Activated CD4-positive, CD25-positive, alpha-beta regulatory T cell (primary cell): ENCODE measurements around the gene SEC23B.

Source experiments
- DNase-seq, 4 experiments: peaks; one replicate each; lab custom pipeline; 2025; lab: John Stamatoyannopoulos, UW

SEC23B gene

DNA sequence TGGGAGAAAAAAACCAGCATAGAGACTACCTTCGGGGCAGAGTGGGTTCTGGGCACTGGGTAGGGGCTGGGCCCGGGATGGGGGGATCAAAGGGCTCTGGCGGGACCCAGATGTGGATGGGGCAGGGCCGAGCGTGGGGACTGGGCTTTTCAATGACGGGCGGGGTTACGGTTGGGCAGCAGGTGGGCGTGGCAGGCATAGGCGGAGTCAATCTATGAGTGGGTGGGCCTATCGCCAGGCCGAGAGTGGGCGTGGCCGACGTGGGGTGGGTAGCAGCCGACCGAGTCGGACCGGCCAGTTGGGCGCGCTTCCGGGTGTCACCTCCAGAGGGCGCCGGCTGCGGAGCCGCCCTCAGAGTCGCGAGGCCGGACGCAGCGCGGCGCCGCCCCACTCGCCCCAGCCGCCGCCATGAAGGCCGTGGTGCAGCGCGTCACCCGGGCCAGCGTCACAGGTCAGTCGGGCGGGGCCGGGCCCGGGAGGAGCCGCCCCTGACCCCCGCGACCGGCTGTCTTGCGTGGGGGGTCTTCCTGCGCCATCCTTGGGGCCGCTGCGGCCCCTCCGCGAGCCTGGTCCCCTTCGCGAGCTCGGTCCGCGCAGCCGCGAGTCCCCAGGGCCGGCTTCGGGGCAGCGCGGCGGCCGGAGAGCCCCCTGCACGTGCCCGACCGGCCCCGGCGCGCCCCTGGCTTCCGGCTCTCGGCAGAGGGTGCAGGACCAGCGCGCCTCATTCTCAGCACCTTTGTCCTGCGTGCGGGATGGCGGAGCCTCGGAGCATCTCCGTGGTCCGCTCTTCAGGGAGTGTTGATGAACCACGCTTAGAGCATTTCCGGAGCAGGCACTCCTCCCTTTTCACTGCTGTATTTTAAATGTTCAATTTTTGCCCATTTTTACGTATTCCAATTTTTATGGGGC is 80.2 kb downstream of the SEC23B start, which contains the start of gene DTD1:
Gene DTD1 (plus strand): TSS at position 390 of the 909 bp plus-strand sequence. CDS start 19 bp downstream, at position 409.
- DNase-seq: peak; percentile 58 to 76 (median 68)

DNA sequence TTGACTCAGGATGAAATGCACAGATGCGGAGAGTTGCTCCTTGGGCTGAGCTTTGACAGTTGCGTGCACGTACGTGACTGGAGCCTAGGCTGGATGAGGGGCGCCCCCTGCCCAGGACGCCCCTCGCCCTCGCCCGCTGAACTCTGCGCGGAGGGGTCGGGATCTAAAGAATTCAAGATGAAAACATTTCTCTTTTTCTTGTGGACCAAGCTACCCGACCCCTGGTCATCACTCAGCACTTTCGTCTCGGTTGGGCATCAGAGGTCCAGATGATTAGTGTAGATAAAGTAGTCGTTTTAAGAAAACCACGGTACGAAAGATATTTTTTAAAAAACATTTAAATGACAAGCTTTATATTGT is 80.8 kb downstream of the SEC23B start:
- no peak for DNase-seq

DNA sequence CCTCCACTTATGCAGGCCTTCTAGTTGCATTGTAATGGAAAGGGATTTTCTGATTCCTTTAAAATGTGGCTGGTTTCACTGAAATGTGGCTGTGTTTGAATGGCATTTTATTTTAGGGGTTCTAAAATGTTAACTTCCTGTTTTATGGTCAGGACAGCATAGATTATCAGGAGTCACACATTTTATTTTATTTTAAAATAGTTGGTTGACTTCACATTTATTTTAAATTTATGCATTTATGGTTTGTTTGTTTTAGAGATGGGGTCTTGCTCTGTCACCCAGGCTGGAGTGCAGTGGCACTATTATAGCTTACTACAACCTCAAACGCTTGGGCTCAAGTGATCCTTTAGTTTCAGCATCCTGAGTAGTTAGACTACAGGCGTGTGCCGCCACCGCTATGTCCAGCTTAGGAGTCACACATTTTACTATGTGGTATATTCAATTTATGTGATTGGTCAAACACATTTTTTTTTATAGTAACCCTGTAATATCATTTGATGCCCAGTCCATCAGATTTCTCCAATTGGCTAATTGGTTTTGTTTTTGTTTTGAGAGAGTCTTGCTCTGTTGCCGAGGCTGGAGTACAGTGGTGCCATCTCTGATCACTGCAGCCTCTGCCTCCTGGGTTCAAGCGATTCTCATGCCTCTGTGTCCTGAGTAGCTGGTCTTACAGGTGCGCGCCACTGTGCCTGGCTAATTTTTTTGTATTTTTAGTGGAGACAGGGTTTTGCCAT is 82.4 kb downstream of the SEC23B start:
- no peak for DNase-seq

DNA sequence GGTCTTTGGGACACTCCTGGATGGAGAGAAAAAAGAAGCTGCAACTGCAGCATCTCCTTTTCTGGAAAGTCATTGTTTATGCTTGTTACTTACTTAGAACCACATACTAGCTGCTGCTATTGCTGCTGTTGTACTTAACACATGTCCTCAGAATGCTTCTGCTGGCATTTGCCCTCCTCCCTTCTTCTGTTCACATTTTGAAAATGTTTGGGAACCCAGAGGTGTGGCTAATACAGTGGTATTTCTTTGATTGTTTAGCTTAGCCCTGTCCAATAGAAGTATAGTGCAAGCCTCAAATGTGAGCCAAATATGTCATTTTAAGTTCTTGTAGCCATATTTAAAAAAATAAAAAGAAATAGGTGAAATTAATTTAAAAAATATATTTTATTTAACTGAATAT is 88.5 kb downstream of the SEC23B start:
- no peak for DNase-seq

DNA sequence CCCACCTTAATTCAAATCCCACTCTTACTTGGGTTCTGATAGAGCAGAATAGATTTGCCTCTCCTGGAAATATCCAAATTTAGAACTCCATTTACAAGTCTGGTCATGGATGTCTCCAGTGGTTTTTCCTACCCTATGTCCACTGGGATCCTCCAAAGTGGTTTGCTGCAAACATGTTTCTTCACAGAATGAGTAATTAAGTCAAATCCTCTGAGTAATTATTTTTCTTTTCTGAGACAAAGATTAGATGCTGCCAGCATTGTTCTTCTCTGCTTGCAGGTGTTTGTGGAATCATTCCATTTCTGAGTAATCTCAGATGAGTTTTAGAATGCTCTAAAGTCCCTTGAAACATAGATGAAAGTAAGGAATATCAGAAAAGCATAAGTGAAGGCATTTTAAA is 102.0 kb downstream of the SEC23B start:
- no peak for DNase-seq
